ENCODE measurements around the gene EFCAB6.

GRCh38 chr22:43526117-43526655 is 285.9 kb downstream of the EFCAB6 start:
- TF ChIP-seq, protein P1, sequence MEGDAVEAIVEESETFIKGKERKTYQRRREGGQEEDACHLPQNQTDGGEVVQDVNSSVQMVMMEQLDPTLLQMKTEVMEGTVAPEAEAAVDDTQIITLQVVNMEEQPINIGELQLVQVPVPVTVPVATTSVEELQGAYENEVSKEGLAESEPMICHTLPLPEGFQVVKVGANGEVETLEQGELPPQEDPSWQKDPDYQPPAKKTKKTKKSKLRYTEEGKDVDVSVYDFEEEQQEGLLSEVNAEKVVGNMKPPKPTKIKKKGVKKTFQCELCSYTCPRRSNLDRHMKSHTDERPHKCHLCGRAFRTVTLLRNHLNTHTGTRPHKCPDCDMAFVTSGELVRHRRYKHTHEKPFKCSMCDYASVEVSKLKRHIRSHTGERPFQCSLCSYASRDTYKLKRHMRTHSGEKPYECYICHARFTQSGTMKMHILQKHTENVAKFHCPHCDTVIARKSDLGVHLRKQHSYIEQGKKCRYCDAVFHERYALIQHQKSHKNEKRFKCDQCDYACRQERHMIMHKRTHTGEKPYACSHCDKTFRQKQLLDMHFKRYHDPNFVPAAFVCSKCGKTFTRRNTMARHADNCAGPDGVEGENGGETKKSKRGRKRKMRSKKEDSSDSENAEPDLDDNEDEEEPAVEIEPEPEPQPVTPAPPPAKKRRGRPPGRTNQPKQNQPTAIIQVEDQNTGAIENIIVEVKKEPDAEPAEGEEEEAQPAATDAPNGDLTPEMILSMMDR (IDR thresholded peaks at IDR 0.05), result no peak
- TF ChIP-seq POLR2A (IDR thresholded peaks at IDR 0.05), result no peak
- TF ChIP-seq EP300 (IDR thresholded peaks at IDR 0.05), result no peak
- TF ChIP-seq POLR2AphosphoS5 (IDR thresholded peaks at IDR 0.05), result no peak
